HG03521 (cell line): ENCODE results near the gene KRTAP12-3.
"Not testable (repeated sequence)": the region's sequence is repeated elsewhere in the genome, so short reads cannot be mapped to it uniquely, and the experiment has no call there.

Source experiments
- ATAC-seq: cut with Tn5 transposase; IDR thresholded peaks from one replicate; pipeline ENCODE4 v1.9.1; 2021; ENCODE audit warnings: mild to moderate bottlenecking, moderate library complexity; ENCODE audit not compliant: unreplicated experiment

Gene KRTAP12-3

DNA sequence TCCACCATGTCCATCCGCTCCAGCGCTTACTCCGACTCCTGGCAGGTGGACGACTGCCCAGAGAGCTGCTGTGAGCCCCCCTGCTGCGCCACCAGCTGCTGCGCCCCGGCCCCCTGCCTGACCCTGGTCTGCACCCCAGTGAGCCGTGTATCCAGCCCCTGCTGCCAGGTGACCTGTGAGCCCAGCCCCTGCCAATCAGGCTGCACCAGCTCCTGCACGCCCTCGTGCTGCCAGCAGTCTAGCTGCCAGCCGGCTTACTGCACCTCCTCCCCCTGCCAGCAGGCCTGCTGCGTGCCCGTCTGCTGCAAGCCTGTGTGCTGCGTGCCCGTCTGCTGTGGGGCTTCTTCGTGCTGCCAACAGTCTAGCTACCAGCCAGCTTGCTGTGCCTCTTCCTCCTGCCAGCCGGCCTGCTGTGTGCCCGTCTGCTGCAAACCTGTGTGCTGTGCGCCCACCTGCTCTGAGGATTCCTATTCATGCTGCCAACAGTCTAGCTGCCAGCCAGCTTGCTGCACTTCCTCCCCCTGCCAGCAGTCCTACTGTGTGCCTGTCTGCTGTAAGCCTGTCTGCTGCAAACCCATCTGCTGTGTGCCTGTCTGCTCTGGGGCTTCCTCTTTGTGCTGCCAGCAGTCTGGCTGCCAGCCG lies 30.4 kb upstream of the KRTAP12-3 start:
- not testable (repeated sequence) for ATAC-seq

DNA sequence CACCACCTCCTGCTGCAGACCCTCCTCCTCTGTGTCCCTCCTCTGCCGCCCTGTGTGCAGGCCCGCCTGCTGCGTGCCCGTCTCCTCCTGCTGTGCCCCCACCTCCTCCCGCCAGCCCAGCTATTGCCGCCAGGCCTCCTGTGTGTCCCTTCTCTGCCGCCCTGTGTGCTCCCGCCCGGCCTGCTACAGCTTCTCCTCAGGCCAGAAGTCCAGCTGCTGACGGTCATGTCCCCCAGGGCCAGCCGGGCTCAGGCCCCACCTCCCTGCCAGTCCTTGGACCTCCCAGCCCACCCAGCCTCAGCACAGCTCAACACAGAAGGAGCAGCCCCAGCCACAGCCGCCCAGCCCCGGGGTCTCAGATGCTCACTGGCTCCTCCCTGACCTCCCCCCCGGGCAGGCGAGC lies 29.9 kb upstream of the KRTAP12-3 start:
- not testable (repeated sequence) for ATAC-seq

DNA sequence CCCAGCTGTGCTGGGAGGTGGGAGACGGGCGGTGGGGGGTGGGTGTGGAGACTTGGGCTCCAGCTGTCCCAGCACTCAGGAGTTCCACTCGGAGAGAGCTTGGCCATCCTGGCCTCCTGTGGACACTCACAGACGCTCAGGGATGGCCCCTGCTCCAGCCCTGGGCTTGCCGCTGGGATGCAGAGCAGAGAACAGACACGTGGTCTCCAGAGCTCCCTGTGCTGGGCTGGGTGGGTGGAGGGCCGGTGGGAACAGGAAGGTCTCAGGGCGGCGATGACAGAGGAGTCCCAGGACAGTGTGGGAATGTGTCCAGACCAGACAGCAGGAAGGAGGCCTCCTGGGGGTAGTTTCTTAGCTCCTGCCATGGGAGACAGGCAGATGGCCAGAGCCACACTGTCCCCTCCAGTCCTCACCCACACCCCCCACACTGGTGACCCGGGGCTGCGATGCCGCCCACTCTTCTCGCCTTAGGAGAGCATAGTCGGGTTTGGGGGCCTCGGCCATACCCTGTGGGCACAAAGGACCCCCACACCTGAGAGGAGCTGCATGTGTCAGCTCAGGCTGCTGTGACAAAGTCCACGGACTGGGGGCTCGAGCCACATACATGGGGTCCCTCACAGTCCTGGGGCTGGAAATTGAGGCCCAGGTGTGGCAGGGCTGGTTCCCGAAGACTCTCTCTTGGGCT lies 28.9 kb upstream of the KRTAP12-3 start:
- ATAC-seq, result no peak

DNA sequence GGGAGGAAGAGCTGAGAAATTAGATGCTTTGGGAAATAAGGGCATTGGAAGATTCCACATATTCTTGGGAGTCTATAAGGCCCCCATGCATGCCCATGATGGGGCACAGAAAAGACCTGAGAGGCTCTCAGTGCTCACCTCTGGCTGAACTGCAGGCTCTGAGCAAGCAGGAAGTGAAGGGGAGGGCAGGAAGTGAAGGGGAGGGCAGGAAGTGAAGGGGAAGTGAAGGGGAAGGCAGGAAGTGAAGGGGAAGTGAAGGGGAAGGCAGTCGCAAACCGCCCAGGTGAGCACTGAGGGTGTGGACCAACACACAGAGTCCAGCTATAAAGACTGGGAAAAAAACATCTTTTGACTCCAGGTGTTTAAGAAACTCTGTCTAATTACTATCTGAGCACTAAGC lies 27.3 kb upstream of the KRTAP12-3 start:
- ATAC-seq, result no peak

DNA sequence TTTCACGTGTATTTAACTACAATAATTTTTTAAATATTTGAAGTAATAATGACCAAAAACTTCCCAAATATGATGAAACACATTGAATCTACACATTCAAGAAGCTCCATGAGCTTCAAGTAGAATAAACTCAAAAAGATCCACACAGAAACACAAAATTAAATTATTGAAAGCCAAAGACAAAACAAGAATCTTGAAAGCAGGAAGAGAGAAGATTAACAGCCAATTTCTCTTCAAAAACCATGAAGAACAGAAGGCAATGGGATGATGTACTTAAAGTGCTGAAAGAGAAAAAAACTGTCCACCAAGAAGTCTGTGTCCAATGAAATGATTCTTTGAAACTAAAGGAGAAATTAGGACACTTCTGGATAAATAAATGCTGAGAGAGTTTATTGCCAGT lies 25.7 kb upstream of the KRTAP12-3 start:
- ATAC-seq, result no peak

DNA sequence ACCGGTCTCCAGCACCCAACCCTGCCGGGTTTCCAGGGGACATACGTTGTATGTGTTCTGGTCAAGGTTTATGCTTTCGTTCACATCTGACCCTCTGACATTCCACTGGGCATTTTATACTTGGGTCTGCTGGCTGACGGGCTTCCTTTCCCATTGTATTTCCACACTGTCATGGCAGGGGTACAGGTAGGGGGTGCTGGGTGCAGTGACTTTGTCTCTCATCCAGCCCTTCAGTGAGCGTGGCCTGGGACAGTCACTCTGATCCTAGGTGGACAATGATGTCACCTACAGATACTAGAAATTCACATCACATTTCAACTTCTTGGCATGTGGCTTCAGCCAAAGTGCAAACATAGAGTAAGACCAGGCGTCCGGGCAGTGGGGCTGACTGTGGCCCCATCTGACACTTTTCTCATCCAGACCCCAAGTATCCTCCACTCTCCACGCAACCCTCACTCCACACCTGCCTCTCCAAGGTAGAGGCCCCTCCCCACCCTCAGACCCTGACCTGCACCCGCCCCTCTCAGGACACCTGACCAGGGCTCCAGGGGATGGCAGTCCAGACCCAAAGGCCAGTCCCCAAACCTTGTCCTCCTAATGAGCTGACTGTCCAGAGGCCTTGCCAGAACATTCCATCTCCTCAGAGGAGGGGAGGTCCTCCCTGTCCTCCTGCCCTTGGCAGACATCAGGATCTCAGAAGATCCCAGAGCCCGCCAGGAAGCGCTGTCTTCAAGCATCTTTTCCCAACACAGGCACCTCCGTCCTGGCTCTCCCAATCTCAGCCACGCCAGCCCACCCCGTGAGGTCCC lies 21.3 kb upstream of the KRTAP12-3 start:
- no peak for ATAC-seq

DNA sequence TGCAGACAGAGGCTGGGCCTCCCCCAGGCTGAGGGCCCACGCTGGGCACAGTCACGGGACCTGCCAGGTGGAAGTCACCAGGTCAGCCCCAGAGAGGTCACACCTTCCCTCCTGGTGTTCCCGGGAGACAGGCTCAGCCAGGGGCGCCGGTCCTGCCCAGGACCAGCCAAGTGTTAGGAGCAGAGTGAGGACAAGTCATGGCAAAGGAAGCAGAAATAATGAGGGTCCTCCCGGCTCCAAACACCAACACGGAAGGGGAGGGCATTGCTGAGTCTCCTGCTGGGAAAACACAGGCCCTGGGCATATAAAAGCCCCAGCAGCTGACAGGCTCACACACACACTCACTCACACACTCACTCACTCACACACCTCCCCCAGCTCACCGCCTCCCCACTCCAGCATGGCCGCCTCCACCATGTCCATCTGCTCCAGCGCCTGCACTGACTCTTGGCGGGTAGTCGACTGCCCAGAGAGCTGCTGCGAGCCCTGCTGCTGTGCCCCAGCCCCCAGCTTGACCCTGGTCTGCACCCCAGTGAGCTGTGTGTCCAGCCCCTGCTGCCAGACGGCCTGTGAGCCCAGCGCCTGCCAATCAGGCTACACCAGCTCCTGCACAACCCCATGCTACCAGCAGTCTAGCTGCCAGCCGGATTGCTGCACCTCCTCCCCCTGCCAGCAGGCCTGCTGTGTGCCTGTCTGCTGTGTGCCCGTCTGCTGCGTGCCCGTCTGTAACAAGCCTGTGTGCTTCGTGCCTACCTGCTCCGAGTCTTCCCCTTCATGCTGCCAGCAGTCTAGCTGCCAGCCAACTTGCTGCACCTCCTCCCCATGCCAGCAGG lies 20.5 kb upstream of the KRTAP12-3 start, which contains the start of gene KRTAP10-10:
TSS of gene KRTAP10-10 (plus strand) at position 339 of the 833 bp plus-strand sequence. CDS start at position 401, 62 bp downstream.
- ATAC-seq, result no peak

DNA sequence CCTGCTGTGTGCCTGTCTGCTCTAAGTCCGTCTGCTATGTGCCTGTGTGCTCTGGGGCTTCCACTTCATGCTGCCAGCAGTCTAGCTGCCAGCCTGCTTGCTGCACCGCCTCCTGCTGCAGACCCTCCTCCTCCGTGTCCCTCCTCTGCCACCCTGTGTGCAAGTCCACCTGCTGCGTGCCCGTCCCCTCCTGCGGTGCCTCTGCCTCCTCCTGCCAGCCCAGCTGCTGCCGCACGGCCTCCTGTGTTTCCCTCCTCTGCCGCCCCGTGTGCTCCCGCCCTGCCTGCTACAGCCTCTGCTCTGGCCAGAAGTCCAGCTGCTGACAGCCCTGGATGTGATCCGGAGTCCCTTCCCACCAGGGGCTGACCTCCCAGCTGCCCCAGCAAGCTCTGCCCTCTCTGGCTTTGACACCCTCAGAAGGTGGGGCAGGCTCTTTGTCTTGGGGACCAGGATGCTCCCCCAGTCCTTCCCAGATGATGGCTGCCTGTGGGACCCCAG lies 19.8 kb upstream of the KRTAP12-3 start:
- not testable (repeated sequence) for ATAC-seq

DNA sequence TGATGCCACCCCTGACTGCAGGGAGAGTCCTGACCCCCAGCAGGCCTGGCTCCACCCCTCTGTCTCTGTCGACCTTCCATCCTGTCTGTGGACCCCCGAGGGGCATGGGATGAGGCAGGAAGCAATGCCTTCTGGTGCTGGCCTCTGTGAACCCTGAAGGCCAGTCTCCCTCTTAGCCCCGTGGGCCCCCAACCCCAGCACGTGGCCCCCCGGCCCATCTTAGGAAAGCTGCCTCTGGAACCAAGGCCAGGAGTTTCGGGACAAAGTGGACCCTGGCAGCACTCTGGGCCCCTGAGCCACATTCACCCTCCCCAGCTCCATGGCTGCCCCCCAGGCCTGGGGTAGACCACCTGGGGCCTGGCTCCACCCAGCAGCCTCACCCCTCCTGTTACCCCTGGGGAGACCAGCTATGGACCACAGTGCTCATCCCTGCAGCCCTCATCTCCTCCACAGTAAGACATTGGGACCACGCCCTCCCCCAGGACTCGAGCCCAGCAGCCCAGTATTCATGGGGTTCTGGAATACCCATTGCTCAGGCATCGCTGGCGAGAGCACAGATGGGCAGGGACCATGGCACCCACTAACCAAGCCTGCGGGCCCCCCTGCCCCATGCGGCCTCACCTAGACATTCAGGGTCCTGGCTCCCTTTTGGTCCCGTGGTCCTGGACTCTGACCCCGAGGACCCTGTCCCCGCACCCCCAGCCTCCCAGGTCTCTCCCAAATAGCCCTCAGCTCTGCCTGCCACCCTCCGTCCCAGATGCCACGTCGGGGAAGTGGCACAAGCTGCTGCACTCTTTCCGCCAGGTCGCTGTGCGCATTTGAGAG lies 19.0 kb upstream of the KRTAP12-3 start:
- ATAC-seq, result not testable (repeated sequence)

DNA sequence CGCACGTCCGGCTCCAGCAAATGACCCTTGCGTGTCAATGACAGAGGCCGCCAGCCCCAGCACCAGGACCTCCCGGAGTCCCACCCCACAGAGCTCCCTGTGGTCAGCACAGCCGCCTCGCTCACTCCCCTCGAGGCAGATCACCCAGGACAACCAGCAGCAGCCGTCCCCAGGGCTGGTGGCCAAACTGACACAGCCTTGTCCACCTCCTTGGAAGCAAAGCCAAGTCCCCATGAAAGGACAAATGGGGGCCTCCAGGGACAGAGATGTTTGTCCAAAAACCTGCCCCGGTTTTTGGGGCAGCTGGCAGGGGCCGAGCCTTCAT lies 18.4 kb upstream of the KRTAP12-3 start:
- ATAC-seq, result no peak

DNA sequence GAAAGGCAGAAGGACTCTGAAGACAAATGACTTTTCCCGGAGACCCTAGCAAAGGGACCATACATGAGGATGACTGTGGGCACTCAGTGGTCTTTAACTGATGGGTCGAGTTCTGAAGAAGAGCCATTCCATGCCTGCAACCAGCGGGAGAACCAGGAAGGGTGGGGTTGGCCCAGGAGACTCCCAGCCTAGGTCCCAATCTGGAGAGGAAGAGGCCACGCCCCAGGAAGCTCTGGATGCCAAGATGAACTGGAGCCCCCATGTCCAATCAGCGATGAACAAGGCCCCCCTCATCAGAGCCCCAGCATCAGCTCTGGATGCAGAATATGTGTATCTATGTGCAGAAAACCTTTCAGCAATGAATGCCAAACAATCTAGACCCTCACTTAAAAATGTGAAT lies 17.0 kb upstream of the KRTAP12-3 start:
- no peak for ATAC-seq

DNA sequence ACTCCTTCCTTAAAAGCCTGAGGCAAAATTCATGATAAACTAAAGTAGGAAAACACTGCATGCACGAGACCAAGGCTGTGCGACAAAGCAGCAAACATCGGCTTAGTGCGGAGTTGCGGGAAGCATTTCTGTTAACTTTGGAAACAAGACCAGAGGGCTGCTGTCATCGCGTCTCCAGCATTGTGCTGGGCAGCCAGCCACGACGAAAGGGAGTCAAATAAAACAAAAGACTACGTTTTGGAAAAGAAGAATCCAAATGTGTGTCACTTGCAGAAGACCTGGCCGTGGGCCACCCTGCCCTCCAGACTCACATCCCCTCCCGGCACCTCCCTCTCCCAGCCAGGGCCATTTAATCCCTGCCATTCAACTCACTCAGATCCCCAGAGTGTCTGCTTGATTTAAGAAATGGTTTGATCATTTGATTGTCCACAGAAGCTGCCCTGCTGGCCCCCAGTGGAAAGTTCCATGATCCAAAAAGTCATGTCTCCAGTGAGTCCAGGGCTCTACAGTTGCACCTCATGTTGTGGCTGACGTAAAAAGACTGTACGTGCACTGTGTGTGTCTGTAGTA lies 13.9 kb upstream of the KRTAP12-3 start:
- no peak for ATAC-seq

DNA sequence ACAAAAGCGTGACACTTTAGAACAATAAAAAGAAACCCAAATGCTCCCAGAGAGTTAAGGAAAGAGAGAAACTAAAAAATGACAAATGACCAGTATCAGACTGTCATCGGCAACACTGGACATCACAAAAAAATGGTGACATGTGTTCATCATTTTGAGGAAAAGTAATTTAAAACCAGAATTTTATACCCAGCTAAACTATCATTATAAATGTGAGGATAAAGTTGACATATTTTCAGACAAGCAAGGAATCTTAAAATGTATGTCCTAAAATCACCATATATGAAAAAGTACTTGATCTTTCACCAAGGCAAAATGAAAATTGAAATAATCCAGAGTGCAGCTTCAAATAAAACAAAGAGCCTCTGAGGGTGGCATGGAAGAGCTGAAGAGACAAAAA lies 12.9 kb upstream of the KRTAP12-3 start:
- ATAC-seq, result no peak

DNA sequence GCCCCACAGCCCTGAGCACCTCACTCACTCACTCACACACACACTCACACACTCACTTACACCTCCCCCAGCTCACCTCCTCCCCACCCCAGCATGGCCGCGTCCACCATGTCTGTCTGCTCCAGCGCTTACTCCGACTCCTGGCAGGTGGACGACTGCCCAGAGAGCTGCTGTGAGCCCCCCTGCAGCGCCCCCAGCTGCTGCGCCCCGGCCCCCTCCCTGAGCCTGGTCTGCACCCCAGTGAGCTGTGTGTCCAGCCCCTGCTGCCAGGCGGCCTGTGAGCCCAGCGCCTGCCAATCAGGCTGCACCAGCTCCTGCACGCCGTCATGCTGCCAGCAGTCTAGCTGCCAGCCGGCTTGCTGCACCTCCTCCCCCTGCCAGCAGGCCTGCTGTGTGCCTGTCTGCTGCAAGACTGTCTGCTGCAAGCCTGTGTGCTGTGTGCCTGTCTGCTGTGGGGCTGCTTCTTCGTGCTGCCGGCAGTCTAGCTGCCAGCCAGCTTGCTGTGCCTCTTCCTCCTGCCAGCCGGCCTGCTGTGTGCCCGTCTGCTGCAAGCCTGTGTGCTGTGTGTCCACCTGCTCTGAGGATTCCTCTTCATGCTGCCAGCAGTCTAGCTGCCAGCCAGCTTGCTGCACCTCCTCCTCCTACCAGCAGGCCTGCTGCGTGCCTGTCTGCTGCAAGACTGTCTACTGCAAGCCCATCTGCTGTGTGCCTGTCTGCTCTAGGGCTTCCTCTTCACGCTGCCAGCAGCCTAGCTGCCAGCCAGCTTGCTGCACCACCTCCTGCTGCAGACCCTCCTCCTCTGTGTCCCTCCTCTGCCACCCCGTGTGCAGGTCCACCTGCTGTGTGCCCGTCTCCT lies 11.1 kb upstream of the KRTAP12-3 start, which contains the start of gene KRTAP10-11:
TSS of gene KRTAP10-11 (plus strand) at position 49 of the 856 bp plus-strand sequence. CDS start at position 94, 45 bp downstream.
- not testable (repeated sequence) for ATAC-seq

DNA sequence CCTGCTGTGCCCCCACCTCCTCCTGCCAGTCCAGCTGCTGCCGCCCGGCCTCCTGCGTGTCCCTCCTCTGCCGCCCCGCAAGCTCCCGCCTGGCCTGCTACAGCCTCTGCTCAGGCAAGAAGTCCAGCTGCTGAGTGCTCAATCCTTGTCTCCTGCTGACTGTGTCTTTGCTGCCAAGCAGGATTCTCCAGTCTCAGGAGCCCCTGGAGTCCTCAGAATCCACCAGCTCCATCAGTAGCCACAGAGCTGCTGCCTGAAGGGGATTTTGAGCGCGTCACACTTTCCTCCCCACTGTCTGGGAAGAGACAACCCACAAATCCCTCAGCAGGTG lies 10.5 kb upstream of the KRTAP12-3 start:
- ATAC-seq, result no peak

DNA sequence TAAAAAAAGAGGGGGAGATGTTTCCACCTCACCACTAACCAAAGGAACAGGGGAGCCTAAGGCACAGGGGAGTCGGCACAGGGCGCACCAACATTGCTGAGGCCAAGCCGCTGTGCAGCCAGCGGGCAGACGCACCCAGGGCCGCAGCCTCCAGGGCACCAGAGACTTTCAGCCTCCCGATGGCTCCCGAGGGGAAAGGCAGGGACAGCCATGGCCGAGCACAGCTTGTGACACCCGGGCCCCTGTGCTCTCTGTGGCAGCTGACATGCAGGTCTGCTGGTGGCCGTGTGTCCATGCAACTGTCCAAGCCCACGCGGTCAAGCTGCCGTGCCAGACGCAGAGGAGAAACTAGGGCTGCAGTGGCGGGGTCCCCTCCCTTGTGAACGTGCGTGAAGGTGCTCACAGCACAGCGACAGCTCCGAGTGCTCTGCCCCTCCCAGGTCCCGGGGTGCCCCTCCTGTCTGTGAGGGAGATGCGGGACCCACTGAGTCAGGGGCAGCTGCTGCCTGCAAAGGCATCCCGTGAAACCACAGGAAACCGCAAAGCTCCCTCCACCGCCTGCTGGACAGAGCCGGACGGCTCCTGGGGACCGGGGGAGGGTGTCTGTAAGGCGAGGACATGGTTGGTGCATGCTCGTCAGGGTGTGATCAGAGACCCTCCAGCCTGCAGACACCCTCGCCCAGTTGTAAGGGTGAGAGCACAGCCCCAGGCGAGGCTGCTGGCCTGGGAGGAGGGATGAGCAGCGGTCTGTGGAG lies 9.0 kb upstream of the KRTAP12-3 start:
- ATAC-seq, result no peak

DNA sequence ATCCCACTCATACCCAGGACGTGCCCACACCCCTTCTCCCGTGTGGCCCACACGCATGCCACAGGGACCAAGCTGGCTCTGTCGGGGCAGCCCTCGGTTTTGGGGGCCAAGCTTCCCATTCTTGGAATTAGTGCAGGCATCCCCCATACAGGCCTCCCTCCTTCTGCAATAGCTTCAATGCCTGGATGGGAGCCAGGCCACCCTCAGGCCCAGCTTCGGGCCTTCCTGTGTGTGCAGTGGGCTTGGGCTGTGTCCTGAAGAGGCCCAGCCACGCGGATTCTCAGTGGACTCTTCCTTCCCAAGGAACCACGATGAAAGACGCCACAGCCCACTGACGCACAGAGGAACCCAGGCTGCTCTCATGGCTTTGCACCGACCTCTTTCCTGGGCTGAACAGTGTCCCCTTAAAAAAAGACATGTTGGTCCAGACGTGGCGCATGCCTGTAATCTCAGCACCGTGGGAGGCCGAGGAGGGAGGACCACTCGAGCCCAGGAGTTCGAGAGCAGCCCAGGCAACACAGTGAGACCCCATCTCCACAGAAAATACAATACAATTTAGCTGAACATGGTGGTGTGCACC lies 8.1 kb upstream of the KRTAP12-3 start:
- ATAC-seq, result no peak
